Measurements from ENCODE around the gene CTDSPL. TPM values are rescaled to one million over a fixed set of nuclear protein-coding genes. Genes with fewer than 3 reads are reported as not detected.

CTDSPL gene
- polyA plus RNA-seq, 10 donors, result 29.8 to 50.2 (median 36.9) TPM

- DNase-seq, result no peak
These were observed 154.7 kb downstream of the CTDSPL start for GRCh38 chr3:38016410-38016809.

GRCh38 chr3:38016847-38017444, 155.3 kb downstream of the CTDSPL start:
- no peak for DNase-seq

- no peak for DNase-seq
These were observed 156.0 kb downstream of the CTDSPL start for GRCh38 chr3:38017445-38018295.

- no peak for DNase-seq
These were observed 156.9 kb downstream of the CTDSPL start for GRCh38 chr3:38018296-38019266.

GRCh38 chr3:38019658-38020341, 158.1 kb downstream of the CTDSPL start:
- DNase-seq, result no peak

GRCh38 chr3:38020342-38020726, 158.7 kb downstream of the CTDSPL start:
- no peak for DNase-seq

GRCh38 chr3:38021196-38021595, 159.5 kb downstream of the CTDSPL start:
- DNase-seq, result no peak

- DNase-seq, result no peak
These were observed 160.6 kb downstream of the CTDSPL start for GRCh38 chr3:38022301-38022700.

- DNase-seq, result no peak
These were observed 161.4 kb downstream of the CTDSPL start for GRCh38 chr3:38022896-38023709.

GRCh38 chr3:38026856-38027255, 165.2 kb downstream of the CTDSPL start:
- no peak for DNase-seq

GRCh38 chr3:38027466-38028465, 166.1 kb downstream of the CTDSPL start:
- DNase-seq, result no peak

GRCh38 chr3:38028621-38029361, 167.1 kb downstream of the CTDSPL start:
- peak in 1 of 3 donors; percentile 69 for DNase-seq

GRCh38 chr3:38029400-38030125, 167.9 kb downstream of the CTDSPL start, which contains the start of gene PLCD1:
TSS of gene PLCD1 (minus strand) at chr3:38029642. CDS start at chr3:38029539, 103 bp downstream.
- DNase-seq, result peak; percentile 84 to 92 (median 86)

- no peak for DNase-seq
These were observed 168.7 kb downstream of the CTDSPL start for GRCh38 chr3:38030126-38031021.

- DNase-seq, result no peak
These were observed 169.6 kb downstream of the CTDSPL start for GRCh38 chr3:38031022-38031994.

All from muscle of back (tissue), 11 donors.